Stimulated activated naive CD4-positive, alpha-beta T cell (primary cell): ENCODE results near the gene RABL6.
"Not testable (repeated sequence)": the region's sequence is repeated elsewhere in the genome, so short reads cannot be mapped to it uniquely, and the experiment has no call there.

ENCODE experiments used
- DNase-seq, 6 experiments: peaks; one replicate each; lab custom pipeline; 2025; lab: John Stamatoyannopoulos, UW

Gene RABL6

GRCh38 chr9:136857166-136857565, 49.4 kb downstream of the RABL6 start:
- DNase-seq, result no peak

GRCh38 chr9:136857581-136858412, 50.0 kb downstream of the RABL6 start:
- DNase-seq, result no peak

DNA sequence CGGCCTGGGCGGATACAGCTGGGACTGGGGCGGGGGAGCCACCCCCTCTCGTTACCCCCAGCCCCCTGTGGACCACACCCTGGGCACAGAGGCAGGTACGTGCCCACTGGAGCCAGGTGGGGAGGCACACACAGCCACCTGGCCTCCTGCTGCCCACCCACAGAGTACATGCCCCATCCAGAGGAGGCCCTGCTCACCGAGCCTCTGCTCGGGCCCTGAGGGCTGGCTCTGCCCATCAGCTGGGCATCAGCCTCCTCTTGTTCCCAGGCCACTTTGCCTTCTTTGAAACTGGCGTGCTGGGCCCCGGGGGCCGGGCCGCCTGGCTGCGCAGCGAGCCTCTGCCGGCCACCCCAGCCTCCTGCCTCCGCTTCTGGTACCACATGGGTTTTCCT, 50.7 kb downstream of the RABL6 start:
- no peak for DNase-seq

DNA sequence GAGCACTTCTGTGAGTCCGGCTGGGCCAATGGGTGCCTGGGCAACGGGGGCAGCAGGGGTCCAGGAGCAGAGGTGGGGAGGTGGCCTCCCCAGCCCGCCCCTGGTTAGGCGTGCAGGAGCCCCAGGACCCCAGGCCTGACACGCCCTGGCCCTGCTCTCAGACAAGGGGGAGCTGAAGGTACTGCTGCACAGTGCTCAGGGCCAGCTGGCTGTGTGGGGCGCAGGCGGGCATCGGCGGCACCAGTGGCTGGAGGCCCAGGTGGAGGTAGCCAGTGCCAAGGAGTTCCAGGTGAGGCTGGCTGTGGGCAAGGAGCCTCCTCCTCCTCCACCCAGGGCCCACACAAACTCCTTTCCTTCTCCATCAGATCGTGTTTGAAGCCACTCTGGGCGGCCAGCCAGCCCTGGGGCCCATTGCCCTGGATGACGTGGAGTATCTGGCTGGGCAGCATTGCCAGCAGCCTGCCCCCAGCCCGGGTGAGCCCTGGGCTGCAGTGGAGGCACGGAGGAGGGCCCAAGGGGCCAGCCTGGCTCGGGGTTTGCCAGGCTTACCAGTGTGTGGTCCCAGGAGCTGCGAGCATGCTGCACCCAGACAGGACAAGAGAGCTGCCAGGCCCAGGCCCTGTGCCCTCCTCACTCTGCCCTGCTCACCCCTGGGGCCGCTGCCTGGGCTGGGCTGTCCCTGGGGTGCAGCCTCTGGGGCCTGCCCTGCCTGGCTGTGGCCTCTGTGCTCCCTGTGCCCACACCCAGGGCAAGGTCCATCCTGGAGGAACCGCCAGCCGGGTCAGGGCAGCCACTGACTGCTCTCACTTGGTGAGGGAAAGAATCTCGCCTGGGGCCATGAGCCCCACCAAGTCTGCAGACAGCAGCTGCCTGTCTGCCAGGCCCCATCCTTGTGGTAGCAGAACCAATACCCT, 51.4 kb downstream of the RABL6 start:
- no peak for DNase-seq

DNA sequence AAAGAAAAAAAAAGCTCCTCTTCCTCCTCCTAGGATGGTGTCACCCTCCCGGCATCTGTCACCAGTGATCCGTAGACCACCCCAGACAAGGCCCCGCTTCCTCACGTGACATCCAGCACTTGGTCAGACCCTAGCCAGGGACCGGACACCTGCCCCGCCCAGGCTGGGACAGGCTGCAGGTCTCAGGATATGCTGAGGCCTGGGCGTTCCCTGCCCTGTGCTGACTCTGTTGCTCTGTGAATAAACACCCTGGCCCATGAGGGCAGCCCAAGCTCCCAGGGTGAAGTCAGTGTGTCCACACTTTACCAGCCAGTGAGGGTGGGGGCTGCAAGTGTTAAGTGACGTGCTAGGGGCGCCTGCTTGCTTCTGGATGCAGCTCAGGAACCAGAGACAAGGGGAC, 52.8 kb downstream of the RABL6 start:
- no peak for DNase-seq

DNA sequence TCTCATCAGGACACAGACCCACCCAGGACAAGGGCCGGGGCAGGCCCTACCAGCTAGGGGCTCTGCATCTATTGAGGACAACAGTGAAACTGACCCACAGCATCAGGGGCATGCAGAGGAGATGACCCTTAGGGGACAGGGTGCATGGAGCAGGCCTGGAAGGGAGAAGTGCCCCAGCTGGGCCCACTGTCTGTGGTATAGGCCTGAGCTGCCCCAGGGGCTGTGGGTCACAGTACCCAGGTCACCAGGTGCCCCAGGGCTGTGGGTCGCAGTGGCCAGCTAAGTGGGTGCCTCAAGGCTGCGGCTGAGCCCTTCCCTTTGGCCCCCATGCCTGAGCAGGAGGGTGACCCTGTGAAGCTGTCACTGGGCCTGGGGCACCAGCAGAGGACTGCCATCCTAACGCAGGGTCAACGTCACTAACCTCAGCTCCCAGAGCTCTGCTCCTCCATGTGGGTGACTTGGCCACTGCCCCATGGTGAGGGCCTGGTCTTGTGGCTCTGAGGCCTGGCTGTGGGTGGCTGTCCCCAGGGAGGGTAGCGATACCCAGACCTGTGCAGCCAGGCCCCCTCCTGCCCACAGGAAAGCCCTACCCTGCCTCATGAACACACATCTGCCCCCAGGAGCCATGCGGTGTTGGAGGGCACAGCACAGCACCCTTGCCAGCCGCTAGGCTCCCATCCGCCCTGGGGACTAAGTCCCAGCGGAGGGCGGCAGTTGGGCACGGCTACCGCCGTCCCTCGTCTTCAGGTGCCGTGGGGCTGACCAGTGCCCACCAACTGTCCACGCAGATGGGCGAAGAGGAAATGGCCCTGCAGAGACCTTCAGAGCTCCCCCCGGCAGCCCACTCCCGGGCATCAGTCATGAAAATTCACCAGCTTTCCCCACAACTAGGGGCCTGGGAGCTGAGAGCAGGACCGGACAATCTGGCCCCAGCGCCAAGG, 53.5 kb downstream of the RABL6 start:
- no peak for DNase-seq

DNA sequence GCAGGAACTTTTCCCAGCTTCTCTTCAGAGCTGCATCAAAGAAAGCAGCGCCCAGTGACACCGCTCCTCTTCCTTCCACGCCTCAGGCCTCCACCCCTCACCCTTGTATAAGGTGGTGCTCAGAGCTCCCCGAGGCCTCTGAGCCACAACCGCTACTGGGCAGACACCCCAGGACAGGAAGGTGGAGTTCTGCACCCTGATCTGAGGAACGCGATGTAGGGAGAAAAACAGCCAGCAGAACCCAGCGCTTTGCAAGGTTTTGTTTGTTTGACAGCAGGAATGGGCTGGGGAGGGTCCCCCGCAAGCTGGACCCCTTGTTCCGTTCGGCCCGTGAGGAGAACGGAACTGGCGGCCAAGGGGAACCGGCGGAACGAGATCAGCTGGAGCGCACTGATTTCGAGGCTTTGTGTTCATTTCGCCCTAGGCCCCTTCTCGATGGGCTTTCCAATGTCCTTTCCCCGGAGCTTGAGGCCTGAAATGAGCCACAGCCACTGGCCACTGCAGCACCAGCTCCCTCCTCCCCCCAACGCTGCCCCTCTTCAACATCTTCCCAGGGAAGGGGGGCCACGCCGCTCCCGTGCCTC, 54.2 kb downstream of the RABL6 start:
- no peak for DNase-seq

GRCh38 chr9:136862849-136863622, 55.3 kb downstream of the RABL6 start:
- no peak for DNase-seq

- DNase-seq, result no peak
These were observed 56.0 kb downstream of the RABL6 start for GRCh38 chr9:136863623-136864273.

DNA sequence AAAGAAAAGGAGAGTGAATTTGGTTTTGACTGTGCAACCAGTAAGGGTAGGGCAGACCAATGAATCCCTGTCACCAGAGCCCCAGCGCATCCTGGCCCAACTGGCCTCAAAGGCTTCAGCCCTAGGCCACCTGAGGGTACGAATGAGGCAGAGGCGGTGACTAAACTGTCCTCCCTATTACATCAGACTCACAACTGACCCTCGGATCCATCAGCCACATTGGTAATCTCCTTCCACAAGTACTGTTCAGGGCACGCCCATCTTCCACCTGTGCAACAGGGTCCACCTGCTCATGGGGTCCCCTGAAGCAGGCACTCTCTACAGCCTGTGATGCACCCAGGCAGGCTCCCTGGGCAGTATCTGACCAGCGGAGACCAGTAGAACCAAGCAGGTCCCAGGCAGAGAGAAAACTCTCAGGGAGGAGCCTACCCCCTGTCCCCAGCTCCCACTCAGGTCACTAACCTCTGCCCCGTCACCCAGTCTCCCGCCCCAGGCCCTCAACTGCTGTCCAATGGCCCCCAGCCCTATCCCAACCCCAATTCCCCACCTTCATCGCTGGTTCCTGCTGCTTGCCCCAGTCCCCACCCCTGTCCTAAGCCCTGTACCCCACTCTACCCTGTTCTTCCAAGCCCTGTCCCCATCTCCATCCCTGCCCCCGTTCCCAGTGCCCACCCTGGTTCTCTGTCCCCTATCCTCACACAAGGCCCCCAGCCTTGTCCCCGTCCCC, 57.5 kb downstream of the RABL6 start:
- DNase-seq, result no peak

GRCh38 chr9:136865768-136866103, 58.0 kb downstream of the RABL6 start:
- DNase-seq, result peak in 1 of 6 experiments; percentile 46

DNA sequence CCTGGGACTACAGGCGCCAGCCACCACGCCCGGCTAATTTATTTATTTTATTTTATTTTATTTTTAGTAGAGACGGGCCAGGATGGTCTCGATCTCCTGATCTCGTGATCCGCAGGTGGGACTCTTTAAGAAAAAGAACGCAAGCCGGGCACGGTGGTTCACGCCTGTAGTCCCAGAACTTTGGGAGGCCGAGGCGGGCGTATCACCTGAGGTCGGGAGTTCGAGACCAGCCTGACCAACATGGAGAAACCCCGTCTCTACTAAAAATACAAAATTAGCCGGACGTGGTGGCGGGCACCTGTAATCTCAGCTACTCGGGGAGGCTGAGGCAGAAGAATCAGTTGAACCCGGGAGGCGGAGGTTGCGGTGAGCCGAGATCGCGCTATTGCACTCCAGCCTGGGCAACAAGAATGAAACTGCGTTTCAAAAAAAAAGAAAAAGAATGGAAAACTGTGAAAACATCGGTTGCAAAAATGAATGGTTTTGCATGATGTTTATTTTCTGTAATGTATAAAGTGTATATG, 59.2 kb downstream of the RABL6 start:
- not testable (repeated sequence) for DNase-seq

DNA sequence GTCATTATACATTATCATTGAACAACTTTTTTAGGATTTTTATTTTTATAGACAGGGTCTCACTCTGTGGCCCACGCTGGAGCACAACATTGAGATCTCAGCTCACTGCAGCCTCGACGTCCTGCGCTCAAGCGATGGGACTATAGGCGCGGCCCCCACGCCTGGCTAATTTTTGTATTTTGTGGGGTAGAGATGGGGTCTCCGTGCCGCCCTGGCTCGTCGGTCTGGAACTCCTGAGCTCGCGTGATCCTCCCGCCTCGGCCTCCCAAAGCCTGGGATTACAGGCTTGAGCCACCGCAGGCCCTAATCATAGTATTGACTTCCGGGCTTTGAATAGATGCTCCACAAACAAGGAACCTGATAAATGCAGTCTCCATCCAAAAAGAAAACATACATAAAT, 59.7 kb downstream of the RABL6 start:
- DNase-seq, result no peak

- DNase-seq, result no peak
These were observed 60.2 kb downstream of the RABL6 start for GRCh38 chr9:136867917-136868316.

DNA sequence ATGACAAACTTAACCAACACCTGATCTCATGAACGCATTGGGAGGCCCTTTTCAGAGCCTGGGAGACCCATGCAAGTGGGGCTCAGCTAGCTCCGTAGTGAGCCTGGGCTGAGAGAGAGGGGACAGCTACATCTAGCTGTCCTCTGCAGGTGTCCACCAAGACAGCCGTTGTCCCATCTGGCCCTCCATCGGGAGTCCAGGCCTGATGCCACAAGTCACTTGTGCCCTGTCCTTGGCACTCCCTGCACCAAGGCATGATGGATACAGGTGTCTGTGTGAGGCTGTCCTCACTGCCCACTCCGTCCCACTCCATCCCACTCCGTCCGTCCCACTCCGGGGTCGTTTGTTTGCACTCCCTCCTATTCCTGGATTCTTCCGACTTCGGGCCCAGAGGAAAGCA, 60.9 kb downstream of the RABL6 start:
- DNase-seq, result no peak

DNA sequence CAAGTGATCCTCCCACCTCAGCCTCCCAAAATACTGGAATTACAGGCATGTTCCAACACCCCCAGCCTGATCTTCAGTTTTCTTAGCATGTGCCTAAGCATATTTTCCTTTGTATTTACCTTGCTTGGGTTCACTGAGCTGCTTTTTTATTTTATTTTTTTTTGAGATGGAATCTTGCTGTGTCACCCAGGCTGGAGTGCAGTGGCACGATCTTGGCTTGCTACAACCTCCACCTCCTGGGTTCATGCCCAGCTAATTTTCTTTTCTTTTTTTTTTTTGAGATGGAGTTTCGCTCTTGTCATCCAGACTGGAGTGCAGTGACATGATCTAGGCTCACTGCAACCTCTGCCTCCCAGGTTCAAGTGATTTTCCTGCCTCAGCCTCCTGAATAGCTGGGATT, 61.9 kb downstream of the RABL6 start:
- DNase-seq, result not testable (repeated sequence)

DNA sequence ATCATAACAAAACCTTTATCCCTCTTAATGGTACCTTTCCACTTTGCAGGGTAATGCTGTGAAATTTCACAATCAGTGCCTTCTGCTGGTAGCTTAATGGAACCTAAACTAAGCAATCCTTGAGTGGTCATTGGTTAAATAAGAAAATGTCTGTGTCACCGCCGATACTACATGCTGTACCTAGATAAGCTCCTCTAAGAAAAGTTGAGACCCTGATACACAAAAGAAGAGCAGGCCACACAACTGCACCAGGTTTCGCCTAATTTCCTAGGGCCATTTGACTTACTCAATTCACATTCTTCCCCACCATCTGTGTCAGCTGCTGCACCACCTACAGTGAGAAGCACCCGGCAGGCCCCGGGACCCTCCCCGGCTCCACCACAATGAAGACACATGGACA, 67.4 kb downstream of the RABL6 start:
- no peak for DNase-seq

- no peak for DNase-seq
These were observed 68.7 kb downstream of the RABL6 start for GRCh38 chr9:136876476-136876875.

- no peak for DNase-seq
These were observed 72.9 kb downstream of the RABL6 start for GRCh38 chr9:136880651-136881050.
